H9 (cell line): ENCODE data around the gene OR7C1. TPM values are rescaled to one million over a fixed set of nuclear protein-coding genes. Genes with fewer than 3 reads are reported as not detected.

Experiments
- DNase-seq: peaks from one replicate; pipeline ENCODE4 v3.0.0-alpha.2; 2017
- H2AFZ ChIP-seq: one replicate; pipeline ENCODE4 v1.6.1; 2013; ENCODE audit warnings: mild to moderate bottlenecking, low read length, control low read depth, moderate library complexity
- H2AK5ac ChIP-seq: 2 replicates; pipeline ENCODE4 v1.6.1; 2013; ENCODE audit warnings: low read length, control low read depth, mixed read lengths; ENCODE audit not compliant: insufficient read length
- H2BK120ac ChIP-seq: one replicate; pipeline ENCODE4 v1.6.1; 2013; ENCODE audit warnings: low read depth, mild to moderate bottlenecking, low read length, control low read depth, inconsistent platforms; ENCODE audit not compliant: poor library complexity, severe bottlenecking
- H2BK12ac ChIP-seq: 2 replicates; pipeline ENCODE4 v1.6.1; 2013; ENCODE audit warnings: low read length, control low read depth, mixed read lengths, low read depth; ENCODE audit not compliant: insufficient read length
- H2BK15ac ChIP-seq: 2 replicates; pipeline ENCODE4 v1.6.1; 2013; ENCODE audit warnings: low read depth, low read length, control low read depth
- H2BK20ac ChIP-seq: one replicate; pipeline ENCODE4 v1.6.1; 2013; ENCODE audit warnings: low read depth, mild to moderate bottlenecking, low read length, control low read depth, inconsistent platforms; ENCODE audit not compliant: poor library complexity, severe bottlenecking
- H2BK5ac ChIP-seq: 2 replicates; pipeline ENCODE4 v1.6.1; 2013; ENCODE audit warnings: low read length, control low read depth, mixed read lengths; ENCODE audit not compliant: insufficient read length
- H3K14ac ChIP-seq: 2 replicates; pipeline ENCODE4 v1.6.1; 2013; ENCODE audit warnings: low read length, control low read depth; ENCODE audit not compliant: insufficient read depth
- H3K18ac ChIP-seq: 2 replicates; pipeline ENCODE4 v1.6.1; 2013; ENCODE audit warnings: low read depth, mild to moderate bottlenecking, mixed read lengths, low read length, control low read depth; ENCODE audit not compliant: insufficient read length
- H3K23ac ChIP-seq: 2 replicates; pipeline ENCODE4 v1.6.1; 2013; ENCODE audit warnings: low read length, control low read depth, mixed read lengths, low read depth; ENCODE audit not compliant: insufficient read length
- H3K23me2 ChIP-seq: 2 replicates; pipeline ENCODE4 v1.6.1; 2013; ENCODE audit warnings: low read depth, mild to moderate bottlenecking, mixed read lengths, low read length, control low read depth; ENCODE audit not compliant: insufficient read length, poor library complexity, severe bottlenecking
- H3K27ac ChIP-seq: 2 replicates; pipeline ENCODE4 v1.5.1; 2013; ENCODE audit warnings: low read length, control low read depth, mixed read lengths, low read depth; ENCODE audit not compliant: insufficient read length
- H3K27me3 ChIP-seq: 2 replicates; pipeline ENCODE4 v1.6.1; 2013; ENCODE audit warnings: low read length, control low read depth, inconsistent platforms; ENCODE audit not compliant: insufficient read depth
- H3K4ac ChIP-seq: 2 replicates; pipeline ENCODE4 v1.6.1; 2013; ENCODE audit warnings: low read depth, mild to moderate bottlenecking, control low read depth, inconsistent platforms, low read length, moderate library complexity
- H3K4me1 ChIP-seq: 2 replicates; pipeline ENCODE4 v1.6.1; 2013; ENCODE audit warnings: low read length, control low read depth, inconsistent platforms; ENCODE audit not compliant: insufficient read depth
- H3K4me2 ChIP-seq: 2 replicates; pipeline ENCODE4 v1.6.1; 2013; ENCODE audit warnings: low read length, control low read depth, mixed read lengths; ENCODE audit not compliant: insufficient read length, insufficient read depth
- H3K56ac ChIP-seq: 2 replicates; pipeline ENCODE4 v1.6.1; 2013; ENCODE audit warnings: low read depth, mild to moderate bottlenecking, mixed read lengths, low read length, control low read depth; ENCODE audit not compliant: insufficient read length
- H3K79me1 ChIP-seq: 2 replicates; pipeline ENCODE4 v1.6.1; 2013; ENCODE audit warnings: low read depth, mild to moderate bottlenecking, moderate library complexity, low read length, control low read depth, inconsistent platforms; ENCODE audit not compliant: insufficient read depth, poor library complexity, severe bottlenecking
- H3K79me2 ChIP-seq: 2 replicates; pipeline ENCODE4 v1.6.1; 2013; ENCODE audit warnings: low read length, control low read depth, inconsistent platforms; ENCODE audit not compliant: insufficient read depth
- H3K9ac ChIP-seq: 2 replicates; pipeline ENCODE4 v1.6.1; 2013; ENCODE audit warnings: low read length, control low read depth, mixed read lengths; ENCODE audit not compliant: insufficient read length; ENCODE audit errors: extremely low read depth
- H3K9me3 ChIP-seq: one replicate; pipeline ENCODE4 v1.6.1; 2013; ENCODE audit warnings: low read depth, low read length, inconsistent platforms; ENCODE audit not compliant: control insufficient read depth
- H3T11ph ChIP-seq: one replicate; pipeline ENCODE4 v1.6.1; 2013; ENCODE audit warnings: mild to moderate bottlenecking, low read length, control low read depth, inconsistent platforms
- H4K20me1 ChIP-seq: one replicate; pipeline ENCODE4 v1.6.1; 2013; ENCODE audit not compliant: control insufficient read depth, insufficient read length, insufficient read depth
- H4K5ac ChIP-seq: 2 replicates; pipeline ENCODE4 v1.6.1; 2013; ENCODE audit warnings: low read depth, mild to moderate bottlenecking, mixed read lengths, low read length, control low read depth; ENCODE audit not compliant: insufficient read length
- H4K8ac ChIP-seq: replicated peaks from 2 replicates; pipeline ENCODE4 v1.6.1; 2013; ENCODE audit warnings: low read length, control low read depth, mixed read lengths, low read depth; ENCODE audit not compliant: insufficient read length
- H4K91ac ChIP-seq: 2 replicates; pipeline ENCODE4 v1.6.1; 2013; ENCODE audit warnings: low read depth, mild to moderate bottlenecking, moderate library complexity, mixed read lengths, low read length, control low read depth; ENCODE audit not compliant: insufficient read length
- H3K27ac Mint-ChIP-seq, 3 experiments: 2 replicates in 2 of 3; 3 replicates in 1 of 3; pipeline ENCODE4 v1.8.0; 2020 to 2021; ENCODE audit warnings: mixed read lengths in 3 of 3, mild to moderate bottlenecking in 1 of 3, moderate library complexity in 1 of 3
- H3K27me3 Mint-ChIP-seq: 2 replicates; pipeline ENCODE4 v1.8.0; 2021; ENCODE audit warnings: low read depth, mild to moderate bottlenecking, moderate library complexity, mixed read lengths
- H3K36me3 Mint-ChIP-seq, 3 experiments: 2 replicates in 2 of 3; 3 replicates in 1 of 3; pipeline ENCODE4 v1.8.0; 2020 to 2021; ENCODE audit warnings: low read depth in 3 of 3, mixed read lengths in 3 of 3; ENCODE audit not compliant: insufficient read depth in 1 of 3
- H3K4me1 Mint-ChIP-seq, 2 experiments: 2 replicates each; pipeline ENCODE4 v1.8.0; 2020; ENCODE audit warnings: mixed read lengths in 2 of 2
- H3K4me3 Mint-ChIP-seq, 2 experiments: 2 replicates in 1 of 2; 3 replicates in 1 of 2; pipeline ENCODE4 v1.8.0; 2020 to 2021; ENCODE audit warnings: mild to moderate bottlenecking in 2 of 2, mixed read lengths in 2 of 2, moderate library complexity in 1 of 2
- H3K9me3 Mint-ChIP-seq, 2 experiments: 2 replicates in 1 of 2; 3 replicates in 1 of 2; pipeline ENCODE4 v1.8.0; 2020; ENCODE audit warnings: mild to moderate bottlenecking in 2 of 2, mixed read lengths in 2 of 2, moderate library complexity in 1 of 2
- CTCF ChIP-seq: fragments of 200-600 bp; sonication (generic); conservative IDR thresholded peaks from 3 replicates; pipeline ENCODE4 v1.8.0; 2021; ENCODE audit warnings: antibody characterized with exemption, mild to moderate bottlenecking
- WGBS: extraction: QIAGEN DNeasy Blood & Tissue Kit; methylation state at CpG from one replicate; pipeline ENCODE4 v1.1.7; 2013; ENCODE audit warnings: missing lambda C conversion rate, low lambda C conversion rate, mixed read lengths; ENCODE audit not compliant: insufficient read length; ENCODE audit errors: extremely low coverage; 5-methylcytosine and 5-hydroxymethylcytosine counted together
- total RNA-seq: library from RNA; stranded (reverse); gene quantifications from 2 replicates; pipeline ENCODE4 v1.2.1, GENCODE V29; 2021

Gene OR7C1
- total RNA-seq, 1 experiment from 2014 or later, result not detected

GRCh38 chr19:14798760-14799159 lies 36.2 kb downstream of the OR7C1 start:
- Mint-ChIP-seq H3K36me3 (peaks cover 0 to 12% (median 7%) of the 10 kb centered on the region in 3 experiments; a peak in 4 of 7 replicates), H3K4me3 (no peak overlapping the region), H3K27ac (no peak overlapping the region), H3K4me1 (no peaks in the 10 kb centered on the region), H3K9me3 (peaks cover 33 to 83% of the 10 kb centered on the region in 2 experiments), H3K27me3 (peaks cover 2% of the 10 kb centered on the region)
- Histone ChIP-seq H4K20me1 (no peaks in the 10 kb centered on the region), H3K14ac (no peak overlapping the region), H3K56ac (no peak overlapping the region), H3K23ac (no peak overlapping the region), H3T11ph (no peak overlapping the region), H3K27ac (no peak overlapping the region), H2BK15ac (no peak overlapping the region), H3K9ac (no peak overlapping the region), H3K4me1 (no peaks in the 10 kb centered on the region), H2AFZ (no peak overlapping the region), H2BK12ac (no peak overlapping the region), H3K4me2 (no peak overlapping the region), H3K79me1 (no peaks in the 10 kb centered on the region), H2BK120ac (no peak overlapping the region), H3K18ac (no peak overlapping the region), H3K9me3 (no peaks in the 10 kb centered on the region), H2BK20ac (no peak overlapping the region), H3K23me2 (no peaks in the 10 kb centered on the region), H3K4ac (no peak overlapping the region), H3K27me3 (no peaks in the 10 kb centered on the region), H3K79me2 (no peaks in the 10 kb centered on the region), H4K8ac (no peak overlapping the region), H4K5ac (no peak overlapping the region), H4K91ac (no peak overlapping the region), H2AK5ac (no peak overlapping the region), H2BK5ac (no peak overlapping the region)
- TF ChIP-seq CTCF, result no peak
- no CpG with 5 or more reads among the region's 5 CpGs for WGBS
- DNase-seq, result no peak
